SJCRH30 (cell line): Measurements from ENCODE around the gene ELL2. TPM values are rescaled to one million over a fixed set of nuclear protein-coding genes. Genes with fewer than 3 reads are reported as not detected.
"Not testable (repeated sequence)": the region's sequence is repeated elsewhere in the genome, so short reads cannot be mapped to it uniquely, and the experiment has no call there.

Source experiments
- DNase-seq, 2 experiments: peaks; one replicate each; pipeline ENCODE4 v3.0.0-alpha.2; 2015 to 2020
- H3K27ac ChIP-seq: fragments of 250-450 bp; sonication (Bioruptor Pico); 2 replicates; pipeline ENCODE4 v1.5.1; 2020; ENCODE audit warnings: mild to moderate bottlenecking, moderate library complexity
- H3K27me3 ChIP-seq: fragments of 250-450 bp; sonication (Bioruptor Pico); 2 replicates; pipeline ENCODE4 v1.5.1; 2020; ENCODE audit warnings: mild to moderate bottlenecking, moderate library complexity
- H3K36me3 ChIP-seq: fragments of 250-450 bp; sonication (Bioruptor Pico); 2 replicates; pipeline ENCODE4 v1.5.1; 2020; ENCODE audit warnings: mild to moderate bottlenecking, moderate library complexity
- H3K4me1 ChIP-seq: fragments of 250-450 bp; sonication (Bioruptor Pico); 2 replicates; pipeline ENCODE4 v1.5.1; 2020; ENCODE audit warnings: mild to moderate bottlenecking, moderate library complexity
- H3K4me3 ChIP-seq: fragments of 250-450 bp; sonication (Bioruptor Pico); 2 replicates; pipeline ENCODE4 v1.5.1; 2020; ENCODE audit warnings: mild to moderate bottlenecking, moderate library complexity
- H3K9me3 ChIP-seq: fragments of 250-450 bp; sonication (Bioruptor Pico); replicated peaks from 2 replicates; pipeline ENCODE4 v1.5.1; 2020; ENCODE audit warnings: mild to moderate bottlenecking, moderate library complexity
- total RNA-seq: library from RNA; depleted of rRNA; stranded (reverse); fragments of >200 nt; shearing (Covaris generic); gene quantifications from 2 replicates; pipeline ENCODE4 v1.2.3, GENCODE V29; 2014

The ELL2 gene
- total RNA-seq, 1 experiment from 2014 or later, result 3.6 TPM

GRCh38 chr5:95869173-95869855 lies 92.3 kb downstream of the ELL2 start:
- H3K4me1 ChIP-seq, H3K9me3 ChIP-seq, H3K4me3 ChIP-seq, H3K27me3 ChIP-seq, H3K36me3 ChIP-seq, DNase-seq, H3K27ac ChIP-seq: not testable (repeated sequence)

- Histone ChIP-seq H3K9me3 (no peaks in the 10 kb centered on the region; the same call in 1 of the 2 replicates), H3K27ac (no peak overlapping the region), H3K4me3 (no peak overlapping the region), H3K36me3 (no peaks in the 10 kb centered on the region), H3K4me1 (no peaks in the 10 kb centered on the region), H3K27me3 (no peaks in the 10 kb centered on the region)
- no peak for DNase-seq
Observed at GRCh38 chr5:95868136-95868535, 93.5 kb downstream of the ELL2 start.

- Histone ChIP-seq H3K4me3 (no peak overlapping the region), H3K4me1 (peaks cover 14% of the 10 kb centered on the region), H3K9me3 (no peaks in the 10 kb centered on the region), H3K27me3 (no peaks in the 10 kb centered on the region), H3K36me3 (no peaks in the 10 kb centered on the region), H3K27ac (no peak overlapping the region)
- DNase-seq, result no peak
Observed at GRCh38 chr5:95866435-95867040, 95.1 kb downstream of the ELL2 start.

GRCh38 chr5:95864944-95865504 lies 96.6 kb downstream of the ELL2 start:
- Histone ChIP-seq H3K27me3 (no peaks in the 10 kb centered on the region), H3K4me1 (peaks cover 24% of the 10 kb centered on the region), H3K27ac (no peak overlapping the region), H3K4me3 (no peak overlapping the region), H3K9me3 (no peaks in the 10 kb centered on the region), H3K36me3 (no peaks in the 10 kb centered on the region)
- no peak for DNase-seq

- Histone ChIP-seq H3K36me3 (no peaks in the 10 kb centered on the region), H3K4me1 (peaks cover 27% of the 10 kb centered on the region), H3K9me3 (no peaks in the 10 kb centered on the region), H3K27me3 (no peaks in the 10 kb centered on the region), H3K27ac (no peak overlapping the region), H3K4me3 (no peak overlapping the region)
- no peak for DNase-seq
Observed at GRCh38 chr5:95864456-95864855, 97.2 kb downstream of the ELL2 start.

- H3K4me3 ChIP-seq, result no peak overlapping the region
- no peaks in the 10 kb centered on the region for H3K9me3 ChIP-seq
- DNase-seq, result no peak
- no peak overlapping the region for H3K27ac ChIP-seq
- H3K27me3 ChIP-seq, result no peaks in the 10 kb centered on the region
- H3K4me1 ChIP-seq, result peaks cover 27% of the 10 kb centered on the region
- no peaks in the 10 kb centered on the region for H3K36me3 ChIP-seq
Observed at GRCh38 chr5:95863383-95863757, 98.3 kb downstream of the ELL2 start.

- DNase-seq, result no peak
- Histone ChIP-seq H3K9me3 (no peaks in the 10 kb centered on the region), H3K36me3 (no peaks in the 10 kb centered on the region), H3K27me3 (no peaks in the 10 kb centered on the region), H3K4me1 (peaks cover 27% of the 10 kb centered on the region), H3K27ac (no peak overlapping the region), H3K4me3 (no peak overlapping the region)
Observed at GRCh38 chr5:95862671-95863382, 98.8 kb downstream of the ELL2 start.

GRCh38 chr5:95861864-95862561 lies 99.6 kb downstream of the ELL2 start:
- peak overlapping the region; percentile 0; the same call in 1 of the 2 replicates for H3K27ac ChIP-seq
- H3K9me3 ChIP-seq, result no peaks in the 10 kb centered on the region
- no peaks in the 10 kb centered on the region for H3K36me3 ChIP-seq
- peaks cover 27% of the 10 kb centered on the region for H3K4me1 ChIP-seq
- DNase-seq, result peak in 1 of 2 experiments; percentile 25
- H3K4me3 ChIP-seq, result peak overlapping the region; percentile 29
- H3K27me3 ChIP-seq, result no peaks in the 10 kb centered on the region

GRCh38 chr5:95861221-95861863 lies 100.3 kb downstream of the ELL2 start:
- H3K36me3 ChIP-seq, result no peaks in the 10 kb centered on the region
- H3K27ac ChIP-seq, result peak overlapping the region; percentile 7; the same call in 1 of the 2 replicates
- H3K27me3 ChIP-seq, result no peaks in the 10 kb centered on the region
- peaks cover 27% of the 10 kb centered on the region for H3K4me1 ChIP-seq
- DNase-seq, result peak; percentile 53 to 66
- H3K9me3 ChIP-seq, result no peaks in the 10 kb centered on the region
- H3K4me3 ChIP-seq, result peak overlapping the region; percentile 29

GRCh38 chr5:95859661-95860060 lies 102.0 kb downstream of the ELL2 start:
- no peak overlapping the region for H3K4me3 ChIP-seq
- DNase-seq, result no peak
- H3K36me3 ChIP-seq, result no peaks in the 10 kb centered on the region
- H3K9me3 ChIP-seq, result no peaks in the 10 kb centered on the region
- no peak overlapping the region; the same call in 1 of the 2 replicates for H3K27ac ChIP-seq
- peaks cover 27% of the 10 kb centered on the region for H3K4me1 ChIP-seq
- H3K27me3 ChIP-seq, result no peaks in the 10 kb centered on the region

- no peaks in the 10 kb centered on the region for H3K36me3 ChIP-seq
- peak; percentile 91 to 92 for DNase-seq
- no peaks in the 10 kb centered on the region for H3K9me3 ChIP-seq
- H3K27me3 ChIP-seq, result no peaks in the 10 kb centered on the region
- peak overlapping the region; percentile 25 for H3K27ac ChIP-seq
- peak overlapping the region; percentile 15 for H3K4me3 ChIP-seq
- peaks cover 27% of the 10 kb centered on the region for H3K4me1 ChIP-seq
Observed at GRCh38 chr5:95858661-95859595, 102.7 kb downstream of the ELL2 start.

- Histone ChIP-seq H3K4me1 (peaks cover 27% of the 10 kb centered on the region), H3K4me3 (no peak overlapping the region), H3K9me3 (no peaks in the 10 kb centered on the region), H3K36me3 (no peaks in the 10 kb centered on the region), H3K27ac (no peak overlapping the region), H3K27me3 (no peaks in the 10 kb centered on the region)
- no peak for DNase-seq
Observed at GRCh38 chr5:95858023-95858461, 103.6 kb downstream of the ELL2 start.

GRCh38 chr5:95857185-95857945 lies 104.3 kb downstream of the ELL2 start:
- no peaks in the 10 kb centered on the region for H3K27me3 ChIP-seq
- H3K27ac ChIP-seq, result no peak overlapping the region
- H3K9me3 ChIP-seq, result no peaks in the 10 kb centered on the region
- no peaks in the 10 kb centered on the region for H3K36me3 ChIP-seq
- H3K4me3 ChIP-seq, result no peak overlapping the region
- peaks cover 21% of the 10 kb centered on the region for H3K4me1 ChIP-seq
- no peak for DNase-seq
